Pancreas (tissue), 10 donors: Measurements from ENCODE around the gene COA1. TPM values are rescaled to one million over a fixed set of nuclear protein-coding genes. Genes with fewer than 3 reads are reported as not detected.
A peak's percentile ranks its signal among the peaks of the same experiment; 100 is the strongest.

Experiments used
- ATAC-seq, 4 donors: fragments of 200-7000 bp; cut with Tn5 transposase; one replicate each; pipeline versions ENCODE4 v1.8.0 to v1.9.1; 2020; ENCODE audit warnings: mild to moderate bottlenecking in 4 of 4, moderate library complexity in 4 of 4
- DNase-seq, 6 donors: peaks; one replicate each; pipeline ENCODE4 v3.0.0-alpha.2; 2020
- FAIRE-seq: peaks from 2 replicates; lab custom pipeline; 2012; peaks lifted over from hg19 to GRCh38; lab: Jason Lieb, UNC
- H3K27ac ChIP-seq, 4 donors: fragments of 200-600 bp; sonication (generic); 1 replicate in 3 of 4; 2 replicates in 1 of 4; pipeline versions ENCODE4 v1.5.0 to v1.8.0; 2020
- H3K27me3 ChIP-seq, 4 donors: fragments of 200-600 bp; one replicate each; pipeline ENCODE4 v1.8.0; 2021
- H3K36me3 ChIP-seq, 3 donors: fragments of 200-600 bp; sonication (generic) in 1 of 3; one replicate each; pipeline versions ENCODE4 v1.5.0 to v1.8.0; 2020 to 2021
- H3K4me1 ChIP-seq, 3 donors: fragments of 200-600 bp; one replicate each; pipeline ENCODE4 v1.8.0; 2021
- H3K4me3 ChIP-seq, 4 donors: fragments of 200-600 bp; sonication (generic) in 2 of 4; one replicate each; pipeline versions ENCODE4 v1.5.0 to v1.8.0; 2020 to 2021
- H3K9me3 ChIP-seq, 4 donors: fragments of 200-600 bp; one replicate each; pipeline ENCODE4 v1.8.0; 2021
- CTCF ChIP-seq, 4 donors: fragments of 200-600 bp; sonication (generic) in 3 of 4; IDR thresholded peaks; one replicate each; pipeline versions ENCODE4 v1.5.0 to v1.8.0; 2021; ENCODE audit warnings: antibody characterized with exemption in 4 of 4
- WGBS, 2 donors: extraction: QIAGEN DNeasy Blood & Tissue Kit; methylation state at CpG; one replicate each; pipeline ENCODE4 v1.1.7; 2013; 5-methylcytosine and 5-hydroxymethylcytosine counted together
- intact Hi-C, 3 donors: fragments of 100-400 bp; cut with DNase I; formaldehyde crosslinking; loops; one replicate each; pipeline versions ENCODE4 v1.11.1 to v1.14.2; 2022
- polyA plus RNA-seq, 2 donors: library from polyadenylated mRNA; stranded (reverse); fragments of 200-250 nt; gene quantifications; one replicate each; pipeline ENCODE4 v1.2.3, GENCODE V29; 2013
- total RNA-seq, 6 donors: library from RNA; stranded (reverse); fragmentation: NEBNext Ultra II Directional in 4 of 6; extraction: Animal tissue kit (Norgen Biotek cat#: 25700) in 4 of 6; gene quantifications; one replicate each; pipeline versions ENCODE4 v1.2.1 to v1.2.4, GENCODE V29; 2021 to 2023
- donor health status: healthy with polysubstance abuse.
- donor health status: DM: no; HTN: no; CAD: no; lungs with moderate emphysema.
- donor health status: DM: no; HTN: no; CAD: no.
- donor health status: control.
- donor health status: control.
- donor health status: Bipolar disorder and iron deficiency.
- donor health status: DM: yes; HTN: yes; CAD: no.
- donor health status: DM: no; HTN: no; CAD: no.
- donor health status: DM: no; HTN: no; CAD: no.
- donor health status: DM: yes; HTN: yes; CAD: no.

The COA1 gene
- total and polyA plus RNA-seq, 8 donors = 24.6 to 34.4 (median 27.1) TPM

DNA sequence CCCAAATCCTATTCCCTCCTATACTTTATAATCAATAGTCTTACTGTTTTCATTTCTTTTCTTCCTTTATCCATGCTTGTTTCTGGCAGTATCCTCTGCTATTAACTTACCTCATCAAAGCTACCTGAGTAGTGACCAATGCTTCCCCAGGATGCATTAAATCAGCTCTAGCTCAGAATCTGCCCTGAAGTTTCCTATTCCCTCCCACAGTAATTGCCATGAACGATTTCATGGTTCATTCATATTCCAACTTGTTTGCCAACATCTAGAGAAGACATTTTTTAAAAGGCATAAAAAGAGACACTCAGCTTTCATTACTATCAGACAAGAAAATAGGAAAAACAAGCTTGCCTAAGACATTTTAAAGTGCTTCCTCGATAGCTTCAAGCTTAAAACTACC, 42.3 kb downstream of the COA1 start:
- no peaks in the 10 kb centered on the region for H3K27me3 ChIP-seq
- FAIRE-seq (no peak), DNase-seq (no peak), ATAC-seq (no peak)
- TF ChIP-seq CTCF (IDR thresholded peaks at IDR 0.05) = no peak
- intact Hi-C loops = no loop called here
- 74 to 78% methylated on average over 2 of the region's 2 CpGs for WGBS, 2 donors
- no peaks in the 10 kb centered on the region for H3K9me3 ChIP-seq
- H3K27ac ChIP-seq = no peak overlapping the region
- peaks cover 4 to 7% (median 4%) of the 10 kb centered on the region in 3 donors for H3K4me1 ChIP-seq
- H3K4me3 ChIP-seq = no peak overlapping the region
- H3K36me3 ChIP-seq = no peaks in the 10 kb centered on the region

DNA sequence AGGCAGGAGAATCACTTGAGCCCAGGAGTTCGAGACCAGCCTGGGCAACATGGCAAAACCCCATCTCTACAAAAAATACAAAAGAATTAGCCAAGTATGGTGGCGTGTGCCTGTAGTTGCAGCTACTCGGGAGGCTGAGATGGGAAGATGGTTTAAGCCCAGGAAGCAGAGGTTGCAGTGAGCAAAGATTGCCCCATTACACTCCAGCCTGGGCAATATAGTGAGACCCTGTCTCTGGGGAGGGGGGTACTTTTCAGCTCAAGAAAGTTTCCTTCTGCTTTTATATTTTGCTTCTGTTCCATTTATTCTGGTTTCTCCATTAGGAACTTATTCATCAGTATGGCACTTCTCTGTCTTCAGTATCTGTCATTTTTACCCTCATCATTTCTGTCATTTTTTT, 48.6 kb downstream of the COA1 start:
- TF ChIP-seq CTCF (IDR thresholded peaks at IDR 0.05) = no peak
- Histone ChIP-seq H3K36me3 (no peaks in the 10 kb centered on the region), H3K4me1 (peaks cover 4 to 8% (median 4%) of the 10 kb centered on the region in 3 donors), H3K9me3 (no peaks in the 10 kb centered on the region), H3K4me3 (no peak overlapping the region), H3K27ac (no peak overlapping the region), H3K27me3 (no peaks in the 10 kb centered on the region)
- no peak for ATAC-seq
- DNase-seq = no peak
- no peak for FAIRE-seq
- intact Hi-C loops = no loop called here
- WGBS, 2 donors = 99% methylated on average over 3 of the region's 3 CpGs

DNA sequence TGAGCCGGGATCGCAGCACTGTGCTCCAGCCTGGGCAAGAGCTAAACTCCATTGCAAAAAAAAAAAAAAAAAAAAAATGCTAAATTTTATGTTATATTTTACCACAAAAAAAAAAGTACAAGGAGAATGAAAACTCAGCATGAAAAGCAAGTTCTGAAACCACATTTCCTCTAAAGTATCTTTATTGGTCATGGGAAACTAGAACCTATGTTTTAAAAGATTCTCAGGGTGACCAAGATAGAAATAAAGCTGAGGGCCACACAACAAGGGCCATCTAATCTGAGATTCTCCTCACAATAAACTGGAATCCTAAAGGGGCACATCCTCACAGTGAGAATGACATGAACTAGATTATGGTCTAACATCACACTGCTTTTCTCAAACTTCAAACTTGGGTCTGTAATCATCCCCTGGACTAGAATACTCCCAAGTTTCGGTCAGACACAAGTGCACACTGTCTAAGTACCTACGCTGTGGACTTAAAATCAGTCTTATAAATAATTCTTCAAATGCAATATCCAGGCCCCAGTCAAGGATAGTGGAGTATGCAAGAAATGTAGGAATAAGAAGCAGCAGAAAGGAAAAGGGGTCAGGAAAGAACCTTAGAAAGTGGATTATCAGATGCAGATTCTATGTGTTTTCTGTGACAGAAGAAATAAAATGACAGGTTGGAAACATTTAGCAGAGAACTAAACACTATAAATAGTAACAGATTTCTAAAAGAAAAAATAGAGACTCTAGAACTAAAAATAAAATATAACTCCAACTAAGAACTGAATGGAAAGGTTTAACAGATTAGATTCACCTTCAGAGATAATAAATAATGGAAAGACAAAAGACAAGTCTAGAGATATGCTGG, 49.9 kb downstream of the COA1 start:
- Histone ChIP-seq H3K9me3 (no peaks in the 10 kb centered on the region), H3K27ac (no peak overlapping the region), H3K4me1 (peaks cover 4 to 8% (median 4%) of the 10 kb centered on the region in 3 donors), H3K27me3 (no peaks in the 10 kb centered on the region), H3K4me3 (no peak overlapping the region), H3K36me3 (no peaks in the 10 kb centered on the region)
- WGBS, 2 donors = 90 to 99% methylated on average over 4 of the region's 4 CpGs
- DNase-seq = no peak
- FAIRE-seq = no peak
- no peak for TF ChIP-seq CTCF (IDR thresholded peaks at IDR 0.05)
- intact Hi-C loops = no loop called here
- no peak for ATAC-seq

DNA sequence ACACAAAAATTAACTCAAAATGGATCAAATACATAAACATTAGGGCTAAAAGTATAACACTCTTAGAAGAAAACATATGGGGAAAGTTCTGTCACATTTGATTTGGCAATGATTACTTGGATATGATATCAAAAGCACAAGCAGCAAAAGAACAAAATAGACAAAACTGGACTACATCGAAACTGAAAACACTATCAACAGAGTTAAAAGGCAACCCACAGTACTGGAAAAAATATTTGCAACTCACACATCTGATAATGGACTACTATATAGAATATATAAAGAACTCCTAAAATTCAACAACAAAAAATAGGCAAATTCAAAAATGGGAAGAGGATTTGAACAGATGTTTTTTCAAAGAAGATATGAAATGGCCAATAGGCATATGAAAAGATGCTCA, 51.0 kb downstream of the COA1 start:
- Histone ChIP-seq H3K9me3 (no peaks in the 10 kb centered on the region), H3K4me1 (peaks cover 4 to 8% (median 4%) of the 10 kb centered on the region in 3 donors), H3K27me3 (no peaks in the 10 kb centered on the region), H3K27ac (no peak overlapping the region), H3K36me3 (no peaks in the 10 kb centered on the region), H3K4me3 (no peak overlapping the region)
- intact Hi-C loops = no loop called here
- DNase-seq (no peak), FAIRE-seq (no peak), ATAC-seq (no peak)
- no peak for TF ChIP-seq CTCF (IDR thresholded peaks at IDR 0.05)
- 73 to 93% methylated on average over 1 of the region's 1 CpG for WGBS, 2 donors

GRCh38 chr7:43677864-43678263, 51.5 kb downstream of the COA1 start:
- FAIRE-seq (peak; percentile 5), DNase-seq (no peak), ATAC-seq (no peak)
- Histone ChIP-seq H3K27ac (no peak overlapping the region), H3K9me3 (no peaks in the 10 kb centered on the region), H3K4me3 (no peak overlapping the region), H3K27me3 (no peaks in the 10 kb centered on the region), H3K36me3 (no peaks in the 10 kb centered on the region), H3K4me1 (peaks cover 3 to 8% (median 4%) of the 10 kb centered on the region in 3 donors)
- intact Hi-C loops = no loop called here
- TF ChIP-seq CTCF (IDR thresholded peaks at IDR 0.05) = no peak
